ENCODE measurements around the gene GRM7.

The GRM7 gene

DNA sequence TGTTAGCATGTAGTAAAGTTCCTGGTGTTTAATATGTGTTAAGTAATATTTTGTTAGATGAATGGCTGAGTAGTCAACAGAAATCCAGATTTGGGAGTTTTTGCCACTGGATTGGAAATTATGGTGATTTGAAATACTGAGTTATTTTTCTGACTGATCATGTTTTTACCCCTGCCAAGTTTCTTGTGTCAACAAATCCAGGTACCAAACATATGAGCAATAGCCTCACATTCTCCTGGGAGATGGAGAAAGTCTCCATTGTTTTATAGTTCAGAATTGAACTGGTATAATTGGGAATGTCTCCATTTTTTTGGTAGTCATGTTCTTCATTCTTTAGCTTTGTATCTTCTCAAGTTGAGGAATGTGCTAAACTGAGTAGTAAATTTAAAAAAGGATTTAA lies 873.5 kb downstream of the GRM7 start:
- ATAC-seq (ENCODE audit: low read depth) (no peak), DNase-seq (ENCODE audit: low spot score) (no peak)
- Histone ChIP-seq H3K9me3 (ENCODE audit: severe bottlenecking) (no peaks in the 10 kb centered on the region), H3K4me3 (ENCODE audit: severe bottlenecking) (no peak overlapping the region), H3K27ac (ENCODE audit: poor library complexity, severe bottlenecking) (no peak overlapping the region), H3K27me3 (ENCODE audit: insufficient read depth, poor library complexity, severe bottlenecking) (no peaks in the 10 kb centered on the region), H3K4me1 (ENCODE audit: insufficient read depth, poor library complexity, severe bottlenecking) (no peaks in the 10 kb centered on the region), H3K36me3 (ENCODE audit: low read depth) (no peaks in the 10 kb centered on the region)
- TF ChIP-seq, protein P1, sequence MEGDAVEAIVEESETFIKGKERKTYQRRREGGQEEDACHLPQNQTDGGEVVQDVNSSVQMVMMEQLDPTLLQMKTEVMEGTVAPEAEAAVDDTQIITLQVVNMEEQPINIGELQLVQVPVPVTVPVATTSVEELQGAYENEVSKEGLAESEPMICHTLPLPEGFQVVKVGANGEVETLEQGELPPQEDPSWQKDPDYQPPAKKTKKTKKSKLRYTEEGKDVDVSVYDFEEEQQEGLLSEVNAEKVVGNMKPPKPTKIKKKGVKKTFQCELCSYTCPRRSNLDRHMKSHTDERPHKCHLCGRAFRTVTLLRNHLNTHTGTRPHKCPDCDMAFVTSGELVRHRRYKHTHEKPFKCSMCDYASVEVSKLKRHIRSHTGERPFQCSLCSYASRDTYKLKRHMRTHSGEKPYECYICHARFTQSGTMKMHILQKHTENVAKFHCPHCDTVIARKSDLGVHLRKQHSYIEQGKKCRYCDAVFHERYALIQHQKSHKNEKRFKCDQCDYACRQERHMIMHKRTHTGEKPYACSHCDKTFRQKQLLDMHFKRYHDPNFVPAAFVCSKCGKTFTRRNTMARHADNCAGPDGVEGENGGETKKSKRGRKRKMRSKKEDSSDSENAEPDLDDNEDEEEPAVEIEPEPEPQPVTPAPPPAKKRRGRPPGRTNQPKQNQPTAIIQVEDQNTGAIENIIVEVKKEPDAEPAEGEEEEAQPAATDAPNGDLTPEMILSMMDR (IDR thresholded peaks at IDR 0.05; ENCODE audit: poor library complexity, severe bottlenecking): no peak

DNA sequence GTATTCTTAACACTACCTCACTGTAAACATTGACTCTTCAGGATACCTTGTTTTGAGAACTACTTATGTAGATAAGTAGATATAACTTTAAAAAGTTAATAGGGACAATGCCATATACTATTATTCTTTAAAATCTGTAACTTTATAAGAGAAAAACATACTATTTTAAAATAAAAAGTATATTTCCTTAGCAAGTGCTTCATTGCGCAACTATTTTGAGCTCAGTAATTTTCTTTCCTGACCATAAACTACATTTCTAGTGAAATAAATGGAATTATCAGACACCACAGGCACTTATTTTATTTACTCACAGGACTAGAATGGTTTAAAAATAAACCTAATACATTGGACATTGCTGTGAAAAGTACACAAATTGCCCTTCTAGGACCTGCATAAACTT lies 876.3 kb downstream of the GRM7 start:
- ATAC-seq (ENCODE audit: low read depth) (no peak), DNase-seq (ENCODE audit: low spot score) (no peak)
- Histone ChIP-seq H3K27ac (ENCODE audit: poor library complexity, severe bottlenecking) (no peak overlapping the region), H3K36me3 (ENCODE audit: low read depth) (no peaks in the 10 kb centered on the region), H3K4me1 (ENCODE audit: insufficient read depth, poor library complexity, severe bottlenecking) (no peaks in the 10 kb centered on the region), H3K9me3 (ENCODE audit: severe bottlenecking) (no peaks in the 10 kb centered on the region), H3K4me3 (ENCODE audit: severe bottlenecking) (no peak overlapping the region), H3K27me3 (ENCODE audit: insufficient read depth, poor library complexity, severe bottlenecking) (no peaks in the 10 kb centered on the region)
- TF ChIP-seq, protein P1 (IDR thresholded peaks at IDR 0.05; ENCODE audit: poor library complexity, severe bottlenecking): no peak

DNA sequence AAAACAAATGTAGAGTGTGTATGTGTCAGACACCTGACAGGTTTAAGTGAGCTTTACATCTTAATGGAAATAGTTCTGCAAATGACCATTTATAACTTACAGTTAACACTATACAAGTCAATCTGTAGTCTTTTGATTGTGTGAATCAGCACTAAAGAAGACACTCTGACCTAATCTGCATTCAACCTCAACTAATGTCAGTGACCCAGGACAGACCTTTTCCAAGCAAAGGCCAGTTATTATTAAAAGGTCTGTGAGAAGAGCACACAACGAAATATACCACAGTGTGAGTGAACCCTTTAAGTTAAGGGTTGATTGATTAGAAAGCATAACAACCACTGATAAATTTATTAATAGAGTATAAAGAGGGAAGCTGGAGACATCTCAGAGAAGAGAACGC lies 878.8 kb downstream of the GRM7 start:
- DNase-seq (ENCODE audit: low spot score): no peak
- TF ChIP-seq, protein P1 (IDR thresholded peaks at IDR 0.05; ENCODE audit: poor library complexity, severe bottlenecking): no peak
- Histone ChIP-seq H3K9me3 (ENCODE audit: severe bottlenecking) (no peaks in the 10 kb centered on the region), H3K4me3 (ENCODE audit: severe bottlenecking) (no peak overlapping the region), H3K4me1 (ENCODE audit: insufficient read depth, poor library complexity, severe bottlenecking) (no peaks in the 10 kb centered on the region), H3K27ac (ENCODE audit: poor library complexity, severe bottlenecking) (no peak overlapping the region), H3K27me3 (ENCODE audit: insufficient read depth, poor library complexity, severe bottlenecking) (no peaks in the 10 kb centered on the region), H3K36me3 (ENCODE audit: low read depth) (no peaks in the 10 kb centered on the region)
- ATAC-seq (ENCODE audit: low read depth): no peak

DNA sequence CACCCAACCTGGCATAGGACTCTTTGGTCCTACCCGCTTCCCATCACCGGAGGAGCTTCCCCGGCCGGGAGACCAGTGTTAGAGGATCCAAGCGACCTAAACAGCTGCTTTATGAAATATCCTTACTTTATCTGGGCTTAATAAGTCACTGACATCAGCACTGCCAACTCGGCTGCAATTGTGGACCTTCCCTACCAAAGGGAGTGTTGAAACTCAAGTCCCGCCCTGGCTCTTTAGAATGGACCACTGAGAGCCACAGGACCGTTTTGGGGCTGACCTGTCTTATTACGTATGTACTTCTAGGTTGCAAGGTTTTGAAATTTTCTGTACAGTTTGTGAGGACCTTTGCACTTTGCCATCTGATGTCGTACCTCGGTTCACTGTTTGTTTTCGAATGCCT lies 879.5 kb downstream of the GRM7 start:
- TF ChIP-seq, protein P1 (IDR thresholded peaks at IDR 0.05; ENCODE audit: poor library complexity, severe bottlenecking): no peak
- no peak for ATAC-seq (ENCODE audit: low read depth)
- Histone ChIP-seq H3K27ac (ENCODE audit: poor library complexity, severe bottlenecking) (no peak overlapping the region), H3K9me3 (ENCODE audit: severe bottlenecking) (no peaks in the 10 kb centered on the region), H3K4me3 (ENCODE audit: severe bottlenecking) (no peak overlapping the region), H3K27me3 (ENCODE audit: insufficient read depth, poor library complexity, severe bottlenecking) (no peaks in the 10 kb centered on the region), H3K36me3 (ENCODE audit: low read depth) (no peaks in the 10 kb centered on the region), H3K4me1 (ENCODE audit: insufficient read depth, poor library complexity, severe bottlenecking) (no peaks in the 10 kb centered on the region)
- DNase-seq (ENCODE audit: low spot score): no peak

DNA sequence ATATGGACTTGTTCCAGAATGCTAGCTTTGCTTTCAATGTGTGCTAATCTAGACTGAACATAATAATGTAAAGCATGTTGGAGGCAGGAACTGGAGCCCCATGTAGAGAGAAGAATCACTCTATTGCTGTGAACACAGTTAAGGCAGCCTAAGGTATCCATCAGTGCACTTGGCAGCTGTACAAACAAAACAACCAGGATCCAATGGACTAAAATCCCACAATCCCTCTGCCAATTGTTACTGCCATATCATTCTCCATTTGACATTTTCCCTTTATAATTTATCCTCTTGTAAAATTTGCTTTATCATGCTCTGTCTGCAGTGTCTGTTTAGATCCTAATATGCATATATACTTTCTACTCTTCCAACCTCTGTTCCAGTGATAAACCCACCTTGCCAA lies 883.9 kb downstream of the GRM7 start:
- no peaks in the 10 kb centered on the region for H3K9me3 ChIP-seq (ENCODE audit: severe bottlenecking)
- no peaks in the 10 kb centered on the region for H3K36me3 ChIP-seq (ENCODE audit: low read depth)
- no peaks in the 10 kb centered on the region for H3K4me1 ChIP-seq (ENCODE audit: insufficient read depth, poor library complexity, severe bottlenecking)
- no peak overlapping the region for H3K4me3 ChIP-seq (ENCODE audit: severe bottlenecking)
- DNase-seq (ENCODE audit: low spot score): no peak
- no peaks in the 10 kb centered on the region for H3K27me3 ChIP-seq (ENCODE audit: insufficient read depth, poor library complexity, severe bottlenecking)
- H3K27ac ChIP-seq (ENCODE audit: poor library complexity, severe bottlenecking): no peak overlapping the region
- ATAC-seq (ENCODE audit: low read depth): no peak
- TF ChIP-seq, protein P1 (IDR thresholded peaks at IDR 0.05; ENCODE audit: poor library complexity, severe bottlenecking): no peak

Data from RWPE2 (cell line).